HG03521 (cell line): ENCODE data around the gene PFKFB1.
"Not testable (repeated sequence)": the region's sequence is repeated elsewhere in the genome, so short reads cannot be mapped to it uniquely, and the experiment has no call there.

Experiments used
- ATAC-seq: cut with Tn5 transposase; IDR thresholded peaks from one replicate; pipeline ENCODE4 v1.9.1; 2021; ENCODE audit warnings: mild to moderate bottlenecking, moderate library complexity; ENCODE audit not compliant: unreplicated experiment

PFKFB1 gene

GRCh38 chrX:54994668-54995351, 822 bp upstream of the PFKFB1 start:
- no peak for ATAC-seq

DNA sequence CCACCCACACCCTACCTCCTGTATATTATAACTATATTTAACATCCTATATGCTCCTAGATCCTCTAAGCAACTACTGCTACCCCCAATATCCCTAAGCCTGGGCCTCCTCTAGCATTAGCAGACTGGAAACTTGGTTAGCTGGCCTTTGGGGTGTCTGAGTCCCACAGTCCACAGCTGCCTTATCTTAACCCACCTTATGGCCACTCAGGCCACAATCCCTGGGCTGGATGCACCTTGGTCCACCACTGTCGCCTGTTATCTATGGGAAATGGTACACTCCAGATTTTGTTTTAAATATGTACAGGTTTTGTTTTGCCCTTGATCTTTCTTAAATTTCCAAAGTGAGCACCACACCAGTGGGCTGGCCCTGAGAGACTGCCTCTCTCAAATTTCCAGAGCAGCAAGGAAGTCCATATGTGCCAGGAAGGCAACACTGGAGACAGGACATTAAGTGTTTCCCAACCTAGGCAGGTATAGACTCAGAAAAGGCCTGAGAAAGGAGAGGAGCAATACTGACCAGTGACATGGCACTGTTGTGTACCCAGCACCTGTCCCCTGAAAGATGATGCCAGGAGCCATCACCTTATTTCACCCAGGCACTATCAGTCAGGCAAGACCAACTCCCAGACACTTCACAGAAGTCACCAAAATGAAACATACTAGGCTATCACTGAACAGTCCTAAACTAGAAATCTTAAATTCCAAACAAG, 921 bp downstream of the PFKFB1 start:
- no peak for ATAC-seq

DNA sequence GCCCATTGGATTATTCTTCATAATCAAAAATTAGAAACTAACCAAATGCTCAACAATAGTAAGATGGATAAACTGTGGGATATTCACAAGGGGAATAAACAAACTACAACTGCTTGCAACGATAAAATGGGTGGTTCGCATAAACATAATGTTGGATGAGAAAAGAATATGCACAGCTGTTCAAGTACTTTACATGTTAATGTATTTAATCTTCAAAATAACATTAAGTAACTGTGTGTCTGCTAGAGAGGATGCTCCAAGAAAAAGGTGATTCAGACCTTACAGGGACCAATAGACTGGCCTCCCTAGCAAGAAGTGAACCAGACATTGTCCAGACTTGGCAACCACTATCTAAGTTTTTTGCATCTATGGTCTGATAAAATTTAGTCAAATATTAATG, 2.3 kb downstream of the PFKFB1 start:
- ATAC-seq = no peak

- not testable (repeated sequence) for ATAC-seq
Observed at GRCh38 chrX:54983306-54983705, 10.7 kb downstream of the PFKFB1 start.

DNA sequence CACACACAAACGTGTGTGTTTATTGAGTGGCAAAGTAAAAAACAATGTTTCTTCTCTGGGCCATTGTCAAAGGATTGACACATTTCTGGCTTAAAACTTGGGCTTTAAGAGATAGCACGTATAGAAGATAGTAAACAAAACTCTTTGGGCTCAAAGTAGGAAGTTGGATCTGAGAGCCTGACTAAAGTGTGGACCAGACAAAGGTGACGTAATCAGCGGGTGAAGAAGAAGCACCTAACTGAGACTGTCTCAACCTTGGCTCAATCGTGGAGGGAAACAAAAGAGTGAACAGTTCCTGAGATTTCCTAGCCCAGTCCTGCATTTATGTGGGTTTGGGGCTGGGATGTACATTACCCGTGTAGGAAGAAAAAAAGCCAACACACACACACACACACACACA, 13.7 kb downstream of the PFKFB1 start:
- no peak for ATAC-seq

DNA sequence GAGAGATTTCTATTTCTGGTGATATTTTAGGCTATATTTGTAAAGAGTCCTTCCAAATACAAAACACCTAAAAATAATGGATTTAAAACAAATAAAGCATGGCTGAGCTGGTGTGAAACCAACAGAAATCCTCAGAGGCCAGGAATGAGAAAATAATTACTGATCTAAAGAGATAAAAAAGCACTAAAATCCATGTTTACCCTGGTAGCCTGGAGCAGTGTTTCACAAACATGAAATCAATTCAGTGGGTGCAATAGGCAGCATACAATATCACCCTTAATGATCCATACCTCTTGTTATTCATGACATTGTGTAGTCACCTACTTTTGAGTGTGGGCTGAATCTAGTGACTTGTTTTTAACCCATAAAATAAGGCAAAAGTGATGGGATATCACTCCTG, 14.6 kb downstream of the PFKFB1 start:
- ATAC-seq = no peak

- ATAC-seq = no peak
Observed at GRCh38 chrX:54978448-54978847, 15.5 kb downstream of the PFKFB1 start.

- ATAC-seq = no peak
Observed at GRCh38 chrX:54977387-54977786, 16.6 kb downstream of the PFKFB1 start.

- no peak for ATAC-seq
Observed at GRCh38 chrX:54964766-54965497, 29.1 kb downstream of the PFKFB1 start.

GRCh38 chrX:54961750-54962149, 32.2 kb downstream of the PFKFB1 start:
- ATAC-seq = no peak

DNA sequence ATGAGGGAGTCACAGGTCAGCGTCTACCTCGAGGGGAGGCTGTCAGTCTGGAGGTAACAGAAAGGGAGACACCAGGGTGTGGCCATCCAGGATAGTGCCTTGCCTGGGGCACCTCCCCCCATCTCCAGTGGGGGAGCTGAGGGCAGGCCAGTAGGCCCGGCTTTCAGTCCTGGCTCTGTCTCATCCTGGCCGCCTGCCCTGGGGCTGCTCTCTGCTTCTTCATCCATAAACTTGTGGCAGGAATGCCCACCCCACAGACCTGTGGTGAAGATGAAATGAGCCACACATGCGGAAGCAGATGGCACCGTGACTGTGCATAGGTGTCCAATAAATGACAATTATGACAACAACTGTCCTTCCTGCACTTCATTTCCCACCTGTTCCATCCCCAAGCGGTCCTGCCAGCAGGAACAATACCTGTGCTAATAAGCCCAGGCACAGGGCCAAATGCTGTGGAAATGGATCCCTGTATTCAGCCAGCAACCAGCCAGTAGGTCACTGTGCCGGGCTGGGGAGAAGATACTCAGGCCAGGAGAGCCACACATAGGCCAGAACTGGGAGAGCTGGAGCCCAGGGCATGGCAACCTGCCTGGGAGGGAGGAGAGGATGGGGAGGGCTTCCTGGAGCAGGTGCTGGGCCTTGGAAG, 43.1 kb downstream of the PFKFB1 start:
- ATAC-seq = no peak

- ATAC-seq = no peak
Observed at GRCh38 chrX:54945224-54945623, 48.8 kb downstream of the PFKFB1 start.

DNA sequence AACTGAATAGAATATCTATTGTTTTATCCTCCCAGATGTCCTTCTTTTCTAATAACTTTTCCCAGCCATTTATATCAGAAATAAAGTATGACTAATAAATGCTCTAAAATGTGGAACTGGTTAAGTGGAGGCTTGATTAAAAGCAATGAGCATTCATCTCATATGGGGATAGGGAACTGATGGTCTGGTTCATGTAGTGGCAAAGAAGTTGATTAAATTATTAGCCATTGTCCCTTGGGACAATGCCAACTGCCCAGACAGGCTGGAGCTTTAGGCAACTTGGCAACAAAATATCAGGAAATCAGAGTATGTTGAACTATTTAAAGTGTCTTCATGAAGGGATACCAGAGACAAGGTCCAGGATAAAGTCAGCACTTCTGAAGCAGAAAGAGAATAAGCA, 49.2 kb downstream of the PFKFB1 start:
- no peak for ATAC-seq

GRCh38 chrX:54937416-54937815, 56.6 kb downstream of the PFKFB1 start:
- ATAC-seq = no peak

- no peak for ATAC-seq
Observed at GRCh38 chrX:54935306-54935705, 58.7 kb downstream of the PFKFB1 start.

DNA sequence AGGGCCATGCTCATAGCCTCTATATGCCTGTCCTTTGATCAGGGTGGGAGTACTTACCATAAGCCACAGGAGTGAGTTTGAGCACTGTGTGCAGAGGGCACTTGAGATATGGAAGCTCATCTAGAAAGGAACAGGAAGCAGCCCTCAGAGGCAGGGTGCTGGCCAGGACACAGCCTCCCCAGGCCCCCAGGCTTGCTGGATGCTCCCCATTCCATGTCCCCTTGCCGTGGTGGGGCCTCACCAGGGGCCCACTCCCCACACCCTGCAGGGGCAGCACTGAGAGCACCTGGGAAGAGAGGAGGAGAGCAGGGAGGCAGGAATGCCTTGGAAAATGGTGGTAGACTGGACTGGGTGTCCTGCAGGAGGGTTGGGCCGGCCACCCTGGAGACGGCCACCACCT, 59.1 kb downstream of the PFKFB1 start:
- ATAC-seq = no peak

- no peak for ATAC-seq
Observed at GRCh38 chrX:54934058-54934457, 59.9 kb downstream of the PFKFB1 start.

GRCh38 chrX:54933150-54933826, 60.7 kb downstream of the PFKFB1 start:
- ATAC-seq = no peak

- ATAC-seq = no peak
Observed at GRCh38 chrX:54931107-54931506, 62.9 kb downstream of the PFKFB1 start.

DNA sequence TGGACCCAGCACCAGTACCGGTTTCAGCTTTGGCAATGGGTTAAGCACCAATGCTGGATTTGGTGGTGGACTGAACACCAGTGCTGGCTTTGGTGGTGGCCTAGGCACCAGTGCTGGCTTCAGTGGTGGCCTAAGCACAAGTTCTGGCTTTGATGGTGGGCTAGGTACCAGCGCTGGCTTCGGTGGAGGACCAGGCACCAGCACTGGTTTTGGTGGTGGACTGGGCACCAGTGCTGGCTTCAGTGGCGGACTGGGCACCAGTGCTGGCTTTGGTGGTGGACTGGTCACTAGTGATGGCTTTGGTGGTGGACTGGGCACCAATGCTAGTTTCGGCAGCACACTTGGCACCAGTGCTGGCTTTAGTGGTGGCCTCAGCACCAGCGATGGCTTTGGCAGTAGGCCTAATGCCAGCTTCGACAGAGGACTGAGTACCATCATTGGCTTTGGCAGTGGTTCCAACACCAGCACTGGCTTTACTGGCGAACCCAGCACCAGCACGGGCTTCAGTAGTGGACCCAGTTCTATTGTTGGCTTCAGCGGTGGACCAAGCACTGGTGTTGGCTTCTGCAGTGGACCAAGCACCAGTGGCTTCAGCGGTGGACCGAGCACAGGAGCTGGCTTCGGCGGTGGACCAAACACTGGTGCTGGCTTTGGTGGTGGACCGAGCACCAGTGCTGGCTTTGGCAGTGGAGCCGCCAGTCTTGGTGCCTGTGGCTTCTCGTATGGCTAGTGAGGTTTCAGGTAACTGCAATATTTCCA, 63.5 kb downstream of the PFKFB1 start:
- no peak for ATAC-seq
